Measurements from ENCODE around the gene ABHD14A.
A peak's percentile ranks its signal among the peaks of the same experiment; 100 is the strongest.

ABHD14A gene

GRCh38 chr3:51997172-51997571 is 22.3 kb downstream of the ABHD14A start:
- DNase-seq (ENCODE audit: low read depth, low spot score) = no peak

- DNase-seq (ENCODE audit: low read depth, low spot score) = peak; percentile 58
These were observed 23.2 kb downstream of the ABHD14A start for GRCh38 chr3:51997935-51998596.

DNA sequence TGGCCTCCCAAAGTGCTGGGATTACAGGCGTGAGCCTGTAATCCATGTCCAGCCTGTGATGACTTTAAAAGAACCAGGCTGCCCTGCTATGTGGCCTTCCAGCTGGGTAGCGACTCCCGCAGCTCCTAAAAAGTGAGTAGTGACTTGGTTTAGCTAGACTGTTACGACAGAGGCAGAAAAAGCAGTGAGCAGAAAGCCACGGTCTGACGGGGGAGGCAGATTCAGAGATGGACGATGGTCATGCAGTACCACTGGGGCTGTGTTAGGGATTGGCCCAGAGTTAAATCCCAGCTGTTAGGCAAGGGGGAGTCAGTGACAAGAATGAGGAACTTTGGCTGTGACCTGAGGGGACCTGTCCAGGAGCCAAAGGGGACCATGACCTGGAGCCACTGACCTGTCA is 23.9 kb downstream of the ABHD14A start:
- DNase-seq (ENCODE audit: low read depth, low spot score) = no peak

- DNase-seq (ENCODE audit: low read depth, low spot score) = no peak
These were observed 25.0 kb downstream of the ABHD14A start for GRCh38 chr3:51999846-52000245.

- peak; percentile 85 for DNase-seq (ENCODE audit: low read depth, low spot score)
These were observed 26.6 kb downstream of the ABHD14A start for GRCh38 chr3:52001443-52001974.

GRCh38 chr3:52002748-52003147 is 27.9 kb downstream of the ABHD14A start:
- no peak for DNase-seq (ENCODE audit: low read depth, low spot score)

GRCh38 chr3:52004163-52004787 is 29.4 kb downstream of the ABHD14A start:
- peak; percentile 77 for DNase-seq (ENCODE audit: low read depth, low spot score)

DNA sequence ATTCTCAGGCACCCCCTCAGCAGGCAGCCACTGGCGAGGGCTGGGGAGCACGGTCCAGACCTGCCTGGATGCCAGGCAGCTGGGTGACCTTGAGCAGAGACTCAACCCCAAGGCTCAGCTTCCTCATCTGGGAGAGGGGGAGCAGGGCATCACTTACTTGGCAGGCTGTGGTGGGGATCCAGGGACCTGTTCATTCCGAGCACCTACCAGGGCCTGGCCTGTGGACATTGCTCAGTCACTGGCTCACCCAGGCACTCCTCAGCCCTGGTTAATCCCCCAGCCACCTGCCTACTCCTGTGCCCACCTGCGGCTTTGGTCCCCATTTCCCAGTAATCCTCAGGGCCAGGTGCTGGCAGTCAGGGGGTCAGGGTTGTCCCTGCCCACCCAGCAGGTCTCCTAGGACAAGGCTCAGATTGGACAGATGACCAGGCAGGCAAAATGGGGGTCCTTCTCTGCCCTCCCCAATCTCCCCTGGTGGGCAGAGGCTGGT is 30.1 kb downstream of the ABHD14A start:
- DNase-seq (ENCODE audit: low read depth, low spot score) = no peak

DNA sequence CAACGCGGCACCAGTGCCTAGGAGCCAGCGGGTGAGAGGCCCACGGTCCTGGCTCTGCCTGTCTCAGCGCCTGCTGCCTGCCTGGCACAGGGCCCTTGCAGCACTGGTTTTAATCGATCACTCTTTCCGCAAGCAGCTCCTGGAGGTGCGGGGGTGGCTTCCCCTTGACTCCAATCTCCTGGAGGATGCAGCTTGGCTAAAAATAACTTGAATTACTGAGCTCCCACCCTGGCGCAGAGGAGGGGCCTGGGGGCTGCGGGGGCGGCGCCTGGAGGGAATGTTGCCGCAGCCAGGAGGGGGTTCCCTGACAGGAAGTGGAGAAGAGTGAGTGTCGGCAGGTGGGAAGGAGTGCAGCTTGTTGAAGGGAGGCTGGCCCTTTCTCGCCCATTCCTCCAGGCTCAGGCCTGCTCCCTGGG is 30.7 kb downstream of the ABHD14A start:
- peak; percentile 59 for DNase-seq (ENCODE audit: low read depth, low spot score)

GRCh38 chr3:52006017-52006819 is 31.4 kb downstream of the ABHD14A start:
- no peak for DNase-seq (ENCODE audit: low read depth, low spot score)

GRCh38 chr3:52006820-52007133 is 31.9 kb downstream of the ABHD14A start:
- DNase-seq (ENCODE audit: low read depth, low spot score) = no peak

DNA sequence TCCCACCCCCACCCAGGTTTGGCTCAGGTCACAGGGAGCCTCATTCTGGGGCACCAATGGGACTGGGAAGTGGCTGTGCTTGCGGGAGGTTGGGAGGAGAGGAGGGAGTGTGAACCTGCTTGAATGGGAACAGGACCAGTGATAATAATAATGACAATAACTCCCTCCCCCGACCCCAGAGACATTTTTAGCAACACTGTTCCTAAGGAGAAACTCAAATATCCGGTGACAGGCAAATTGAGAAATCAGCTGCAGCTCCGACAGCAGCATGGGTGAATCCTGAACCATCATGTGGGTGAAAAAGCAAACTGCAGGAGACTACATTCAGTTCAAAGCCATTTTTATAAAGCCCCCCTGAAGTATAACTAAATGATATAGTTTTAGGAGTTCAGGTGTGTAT is 32.4 kb downstream of the ABHD14A start:
- DNase-seq (ENCODE audit: low read depth, low spot score) = no peak

- DNase-seq (ENCODE audit: low read depth, low spot score) = no peak
These were observed 35.6 kb downstream of the ABHD14A start for GRCh38 chr3:52010431-52010830.

DNA sequence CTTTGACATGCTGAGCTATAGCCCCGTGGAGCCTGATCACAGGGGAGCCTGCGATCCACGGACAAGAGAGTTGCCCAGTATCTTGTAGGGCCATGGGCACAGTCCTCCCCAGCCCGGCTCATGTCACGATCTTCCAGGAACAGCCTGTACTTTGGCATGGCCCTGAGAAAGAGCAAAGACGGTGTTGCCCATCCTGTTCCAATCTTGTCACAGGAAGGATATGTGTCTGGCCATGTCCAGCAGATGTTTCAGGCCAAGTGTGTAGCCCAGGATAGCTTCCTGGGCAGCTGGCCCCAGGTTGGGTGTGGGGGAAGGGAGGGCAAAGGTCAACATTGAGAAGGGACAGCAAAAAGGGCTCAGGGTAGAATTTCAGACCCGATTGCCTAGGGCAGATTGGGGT is 37.8 kb downstream of the ABHD14A start:
- DNase-seq (ENCODE audit: low read depth, low spot score) = no peak

DNA sequence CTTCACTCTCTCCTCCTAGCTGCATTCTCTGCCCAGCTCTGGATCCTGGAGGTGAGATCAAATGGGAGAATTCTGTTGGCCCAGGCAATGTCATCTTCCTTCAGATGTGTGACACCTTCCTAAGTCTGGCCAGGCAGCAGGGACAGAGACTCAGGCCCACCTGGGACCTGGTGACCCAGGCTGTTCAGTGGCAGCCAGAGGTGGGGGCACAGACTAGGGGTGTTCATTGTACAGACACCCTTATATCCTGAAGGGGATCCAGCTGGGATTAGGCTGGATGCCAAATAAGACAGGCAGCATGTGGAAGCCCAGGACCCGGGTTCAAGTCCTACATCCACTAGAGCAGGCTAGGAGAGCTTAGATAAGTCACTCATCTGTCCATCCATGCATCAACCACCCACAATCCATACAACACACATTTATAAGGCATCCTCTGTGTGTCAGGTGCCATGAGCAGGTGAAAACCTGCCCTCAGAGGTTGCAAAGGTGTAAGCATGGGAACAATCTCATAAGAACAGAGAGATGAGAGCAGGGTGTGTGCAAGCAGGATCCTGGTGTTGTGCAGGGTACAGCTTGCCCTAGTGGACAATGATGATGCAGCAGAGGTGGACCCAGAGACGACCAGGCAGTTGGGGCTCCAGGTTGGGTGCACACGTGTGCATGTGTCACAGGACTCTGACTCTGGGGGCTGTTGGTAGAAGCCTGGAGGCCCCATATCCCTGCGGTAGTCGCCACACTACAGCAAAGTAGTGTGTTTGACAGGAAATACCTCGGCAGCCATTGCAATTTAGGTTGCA is 39.1 kb downstream of the ABHD14A start:
- no peak for DNase-seq (ENCODE audit: low read depth, low spot score)

GRCh38 chr3:52014613-52015012 is 39.7 kb downstream of the ABHD14A start:
- no peak for DNase-seq (ENCODE audit: low read depth, low spot score)

GRCh38 chr3:52015438-52016228 is 40.8 kb downstream of the ABHD14A start:
- no peak for DNase-seq (ENCODE audit: low read depth, low spot score)

DNA sequence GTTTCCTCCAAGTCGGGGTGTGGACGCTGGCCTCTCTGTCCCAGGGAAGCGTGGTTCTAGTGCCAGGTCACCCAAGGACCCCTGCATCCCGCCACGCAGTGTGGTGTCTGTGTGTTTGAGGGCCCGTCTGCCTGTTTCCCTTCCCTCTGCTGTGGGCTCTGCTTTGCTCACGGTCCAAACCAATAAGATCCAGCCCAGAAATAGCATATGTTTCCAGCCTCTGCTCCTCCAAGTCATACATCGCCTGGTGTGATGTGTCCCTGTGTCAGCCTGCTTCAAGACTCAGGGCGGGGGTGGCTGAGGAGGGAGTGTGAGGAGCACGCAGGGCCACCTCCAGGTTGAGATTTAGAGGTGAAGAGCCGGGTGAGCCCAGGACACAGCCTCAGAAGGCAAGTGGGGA is 42.7 kb downstream of the ABHD14A start:
- DNase-seq (ENCODE audit: low read depth, low spot score) = no peak

DNA sequence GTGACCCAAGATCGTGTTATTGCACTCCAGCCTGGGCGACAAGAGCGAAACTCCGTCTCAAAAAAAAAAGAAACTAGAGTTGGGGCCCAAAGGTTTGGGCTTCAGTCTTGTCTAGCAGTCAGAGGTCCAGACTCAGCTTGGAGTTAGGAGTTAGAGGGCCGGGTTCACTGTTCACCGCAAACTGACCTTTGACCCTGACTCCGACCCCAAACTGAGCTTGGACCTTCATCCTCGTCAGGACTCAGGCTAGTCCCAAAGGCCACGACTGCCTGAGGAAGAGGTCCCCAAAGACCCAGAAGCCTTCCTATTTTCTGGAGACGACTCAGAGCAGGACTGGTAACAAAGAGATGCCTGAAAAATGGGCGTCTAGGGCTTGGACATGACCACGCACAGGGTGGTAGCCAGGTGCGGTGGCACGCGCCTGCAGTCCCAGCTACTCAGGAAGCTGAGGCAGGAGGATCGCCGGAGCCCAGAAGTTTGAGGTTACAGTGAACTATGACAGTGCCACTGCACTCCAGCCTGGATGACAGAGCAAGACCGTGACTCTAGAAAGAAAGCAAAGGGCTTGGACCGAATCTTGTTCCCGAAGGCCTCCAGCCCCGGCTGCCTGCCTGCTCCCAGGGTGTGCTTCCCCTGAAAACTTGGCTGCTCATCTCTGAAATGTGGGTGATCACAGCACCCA is 43.6 kb downstream of the ABHD14A start:
- no peak for DNase-seq (ENCODE audit: low read depth, low spot score)

GRCh38 chr3:52019352-52020080 is 44.7 kb downstream of the ABHD14A start:
- no peak for DNase-seq (ENCODE audit: low read depth, low spot score)

Measured in astrocyte of the hippocampus (primary cell).